Suprapubic skin (tissue), 3 donors: Measurements from ENCODE around the gene GPSM1.

Experiments used
- EP300 ChIP-seq: sonication (generic); formaldehyde crosslinking; IDR thresholded peaks from one replicate; pipeline ENCODE4 v1.6.1; 2017; ENCODE audit warnings: antibody characterized with exemption
- POLR2A ChIP-seq, 2 donors: fragments of 450-650 bp; IDR thresholded peaks; one replicate each; pipeline ENCODE4 v1.6.1; 2017; ENCODE audit warnings: antibody characterized with exemption in 2 of 2, mild to moderate bottlenecking in 2 of 2, moderate library complexity in 2 of 2
- TF ChIP-seq, protein P1 (sequence below), 2 donors: fragments of 200-600 bp in 1 of 2; fragments of 450-650 bp in 1 of 2; sonication (generic) in 1 of 2; IDR thresholded peaks; one replicate each; pipeline ENCODE4 v1.5.1; 2016 to 2019; ENCODE audit warnings: antibody characterized with exemption in 2 of 2, mild to moderate bottlenecking in 1 of 2, moderate library complexity in 1 of 2

- TF ChIP-seq, protein P1, sequence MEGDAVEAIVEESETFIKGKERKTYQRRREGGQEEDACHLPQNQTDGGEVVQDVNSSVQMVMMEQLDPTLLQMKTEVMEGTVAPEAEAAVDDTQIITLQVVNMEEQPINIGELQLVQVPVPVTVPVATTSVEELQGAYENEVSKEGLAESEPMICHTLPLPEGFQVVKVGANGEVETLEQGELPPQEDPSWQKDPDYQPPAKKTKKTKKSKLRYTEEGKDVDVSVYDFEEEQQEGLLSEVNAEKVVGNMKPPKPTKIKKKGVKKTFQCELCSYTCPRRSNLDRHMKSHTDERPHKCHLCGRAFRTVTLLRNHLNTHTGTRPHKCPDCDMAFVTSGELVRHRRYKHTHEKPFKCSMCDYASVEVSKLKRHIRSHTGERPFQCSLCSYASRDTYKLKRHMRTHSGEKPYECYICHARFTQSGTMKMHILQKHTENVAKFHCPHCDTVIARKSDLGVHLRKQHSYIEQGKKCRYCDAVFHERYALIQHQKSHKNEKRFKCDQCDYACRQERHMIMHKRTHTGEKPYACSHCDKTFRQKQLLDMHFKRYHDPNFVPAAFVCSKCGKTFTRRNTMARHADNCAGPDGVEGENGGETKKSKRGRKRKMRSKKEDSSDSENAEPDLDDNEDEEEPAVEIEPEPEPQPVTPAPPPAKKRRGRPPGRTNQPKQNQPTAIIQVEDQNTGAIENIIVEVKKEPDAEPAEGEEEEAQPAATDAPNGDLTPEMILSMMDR (IDR thresholded peaks at IDR 0.05) = no peak
- TF ChIP-seq EP300 = no peak
- no peak for TF ChIP-seq POLR2A (IDR thresholded peaks at IDR 0.05)
These were observed 54.7 kb downstream of the GPSM1 start for GRCh38 chr9:136381966-136382513.
